Activated T-cell treated with anti-CD3 and anti-CD28 coated beads, Interleukin-2, amount 50 U/mL, for 4 hours (primary cell): ENCODE data around the gene LDLRAD2. TPM values are rescaled to one million over a fixed set of nuclear protein-coding genes. Genes with fewer than 3 reads are reported as not detected.
"Not testable (repeated sequence)": the region's sequence is repeated elsewhere in the genome, so short reads cannot be mapped to it uniquely, and the experiment has no call there.

Experiments used
- ATAC-seq, 2 donors: fragments of 200-7000 bp; cut with Tn5 transposase; one replicate each; pipeline ENCODE4 v1.10.0; 2021
- DNase-seq: peaks from one replicate; pipeline ENCODE4 v3.0.0-alpha.2; 2020
- H3K27me3 Mint-ChIP-seq: one replicate; pipeline ENCODE4 v1.8.0; 2021; ENCODE audit warnings: low read depth, mixed read lengths
- H3K36me3 Mint-ChIP-seq: one replicate; pipeline ENCODE4 v1.8.0; 2022; ENCODE audit warnings: mixed read lengths; ENCODE audit not compliant: insufficient read depth
- H3K4me1 Mint-ChIP-seq: one replicate; pipeline ENCODE4 v1.8.0; 2021; ENCODE audit warnings: low read depth, mixed read lengths
- H3K4me3 Mint-ChIP-seq: one replicate; pipeline ENCODE4 v1.8.0; 2021; ENCODE audit warnings: mild to moderate bottlenecking, moderate library complexity, mixed read lengths
- H3K9me3 Mint-ChIP-seq: one replicate; pipeline ENCODE4 v1.8.0; 2021; ENCODE audit warnings: mixed read lengths
- total RNA-seq, 3 donors: library from RNA; stranded (reverse); gene quantifications; one replicate each; pipeline ENCODE4 v1.2.1, GENCODE V29; 2021

The LDLRAD2 gene
- total RNA-seq, 3 donors from 2014 or later = 0.05 TPM; not detected in 2

- Mint-ChIP-seq H3K27me3 (no peaks in the 10 kb centered on the region), H3K4me1 (no peaks in the 10 kb centered on the region), H3K9me3 (no peaks in the 10 kb centered on the region), H3K4me3 (no peak overlapping the region), H3K36me3 (no peaks in the 10 kb centered on the region)
- ATAC-seq (no peak), DNase-seq (no peak)
Observed at GRCh38 chr1:21825393-21825792, 13.3 kb downstream of the LDLRAD2 start.

- H3K4me1 Mint-ChIP-seq, DNase-seq, ATAC-seq, H3K9me3 Mint-ChIP-seq, H3K27me3 Mint-ChIP-seq, H3K36me3 Mint-ChIP-seq, H3K4me3 Mint-ChIP-seq: not testable (repeated sequence)
Observed at GRCh38 chr1:21826694-21827093, 14.6 kb downstream of the LDLRAD2 start.

GRCh38 chr1:21827141-21827679 is 15.1 kb downstream of the LDLRAD2 start:
- no peak for ATAC-seq

GRCh38 chr1:21828075-21828474 is 16.0 kb downstream of the LDLRAD2 start:
- no peaks in the 10 kb centered on the region for H3K36me3 Mint-ChIP-seq
- no peaks in the 10 kb centered on the region for H3K27me3 Mint-ChIP-seq
- no peak for DNase-seq
- no peak for ATAC-seq
- no peaks in the 10 kb centered on the region for H3K4me1 Mint-ChIP-seq
- no peaks in the 10 kb centered on the region for H3K9me3 Mint-ChIP-seq
- no peak overlapping the region for H3K4me3 Mint-ChIP-seq

More at GRCh38 chr1:21827141-21827679, 15.1 kb downstream of the LDLRAD2 start:
- Mint-ChIP-seq H3K9me3 (no peaks in the 10 kb centered on the region), H3K4me3 (no peak overlapping the region), H3K27me3 (no peaks in the 10 kb centered on the region), H3K36me3 (no peaks in the 10 kb centered on the region), H3K4me1 (no peaks in the 10 kb centered on the region)
- DNase-seq = no peak

GRCh38 chr1:21828506-21829210 is 16.6 kb downstream of the LDLRAD2 start:
- H3K4me1 Mint-ChIP-seq = no peaks in the 10 kb centered on the region
- H3K9me3 Mint-ChIP-seq = peaks cover 2% of the 10 kb centered on the region
- no peak overlapping the region for H3K4me3 Mint-ChIP-seq
- H3K36me3 Mint-ChIP-seq = no peaks in the 10 kb centered on the region
- DNase-seq (no peak), ATAC-seq (no peak)
- H3K27me3 Mint-ChIP-seq = no peaks in the 10 kb centered on the region

DNA sequence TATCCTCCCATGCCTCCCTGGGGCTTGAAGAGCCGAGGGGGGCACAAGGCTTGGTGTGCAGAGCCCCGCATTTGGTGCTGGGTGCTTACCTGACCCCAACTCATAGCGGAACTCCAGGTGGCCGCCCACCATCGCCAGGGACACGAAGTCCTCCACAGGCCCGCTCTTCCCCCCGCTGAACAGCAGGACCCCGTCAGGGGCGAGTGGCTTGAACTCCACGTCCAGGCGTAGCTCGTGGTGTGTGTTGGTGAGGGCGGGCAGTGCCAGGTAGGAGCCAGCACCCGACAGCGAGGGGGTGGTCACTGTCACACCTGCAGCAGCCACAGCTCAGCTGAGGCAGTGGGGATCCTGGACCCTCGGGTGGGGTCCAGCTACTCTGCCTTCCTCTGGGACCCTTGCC is 17.2 kb downstream of the LDLRAD2 start:
- ATAC-seq = no peak
- peaks cover 4% of the 10 kb centered on the region for H3K36me3 Mint-ChIP-seq
- H3K9me3 Mint-ChIP-seq = peaks cover 7% of the 10 kb centered on the region
- H3K4me3 Mint-ChIP-seq = no peak overlapping the region
- DNase-seq = no peak
- H3K4me1 Mint-ChIP-seq = no peaks in the 10 kb centered on the region
- no peaks in the 10 kb centered on the region for H3K27me3 Mint-ChIP-seq

GRCh38 chr1:21830792-21831453 is 18.9 kb downstream of the LDLRAD2 start:
- no peaks in the 10 kb centered on the region for H3K4me1 Mint-ChIP-seq
- DNase-seq (no peak), ATAC-seq (no peak)
- no peaks in the 10 kb centered on the region for H3K27me3 Mint-ChIP-seq
- no peak overlapping the region for H3K4me3 Mint-ChIP-seq
- peaks cover 11% of the 10 kb centered on the region for H3K36me3 Mint-ChIP-seq
- peaks cover 14% of the 10 kb centered on the region for H3K9me3 Mint-ChIP-seq

- peaks cover 11% of the 10 kb centered on the region for H3K36me3 Mint-ChIP-seq
- H3K4me1 Mint-ChIP-seq = no peaks in the 10 kb centered on the region
- DNase-seq = no peak
- peaks cover 14% of the 10 kb centered on the region for H3K9me3 Mint-ChIP-seq
- H3K27me3 Mint-ChIP-seq = no peaks in the 10 kb centered on the region
- H3K4me3 Mint-ChIP-seq = no peak overlapping the region
- ATAC-seq = no peak
Observed at GRCh38 chr1:21831454-21831970, 19.4 kb downstream of the LDLRAD2 start.

- peaks cover 14% of the 10 kb centered on the region for H3K9me3 Mint-ChIP-seq
Observed at GRCh38 chr1:21833392-21833976, 21.4 kb downstream of the LDLRAD2 start.

GRCh38 chr1:21834094-21834493 is 22.0 kb downstream of the LDLRAD2 start:
- Mint-ChIP-seq H3K4me1 (no peaks in the 10 kb centered on the region), H3K27me3 (no peaks in the 10 kb centered on the region), H3K4me3 (no peak overlapping the region), H3K36me3 (peaks cover 11% of the 10 kb centered on the region), H3K9me3 (peaks cover 14% of the 10 kb centered on the region)
- no peak for ATAC-seq
- DNase-seq = no peak

More at GRCh38 chr1:21833392-21833976, 21.4 kb downstream of the LDLRAD2 start:
- H3K4me3 Mint-ChIP-seq = no peak overlapping the region
- DNase-seq (no peak), ATAC-seq (no peak)
- peaks cover 11% of the 10 kb centered on the region for H3K36me3 Mint-ChIP-seq
- no peaks in the 10 kb centered on the region for H3K27me3 Mint-ChIP-seq
- no peaks in the 10 kb centered on the region for H3K4me1 Mint-ChIP-seq

- DNase-seq (no peak), ATAC-seq (no peak)
- Mint-ChIP-seq H3K9me3 (peaks cover 14% of the 10 kb centered on the region), H3K4me1 (no peaks in the 10 kb centered on the region), H3K4me3 (no peak overlapping the region), H3K27me3 (no peaks in the 10 kb centered on the region), H3K36me3 (peaks cover 11% of the 10 kb centered on the region)
Observed at GRCh38 chr1:21834666-21835065, 22.6 kb downstream of the LDLRAD2 start.

DNA sequence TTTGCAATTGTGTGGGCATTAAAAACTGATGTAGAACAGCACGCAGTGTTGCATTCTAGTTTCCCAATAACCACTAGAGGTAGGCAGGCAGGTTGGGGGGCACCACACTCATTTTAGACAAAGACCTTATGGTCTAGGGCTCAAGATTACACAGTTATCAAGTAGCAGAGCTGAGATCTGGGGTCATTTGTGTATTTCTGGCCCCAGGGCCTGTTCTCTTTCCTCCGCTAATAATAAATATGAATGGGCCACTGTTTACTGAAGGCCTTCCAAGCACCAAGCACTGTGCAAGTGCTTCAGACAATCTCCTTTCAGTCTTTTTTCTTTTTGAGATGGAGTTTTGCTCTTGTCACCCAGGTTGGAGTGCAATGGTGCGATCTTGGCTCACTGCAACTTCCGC is 23.9 kb downstream of the LDLRAD2 start:
- DNase-seq = no peak
- Mint-ChIP-seq H3K36me3 (peaks cover 11% of the 10 kb centered on the region), H3K4me1 (no peaks in the 10 kb centered on the region), H3K27me3 (no peaks in the 10 kb centered on the region), H3K9me3 (peaks cover 14% of the 10 kb centered on the region), H3K4me3 (no peak overlapping the region)
- no peak for ATAC-seq

- DNase-seq (no peak), ATAC-seq (no peak)
- H3K4me1 Mint-ChIP-seq = no peaks in the 10 kb centered on the region
- H3K9me3 Mint-ChIP-seq = peaks cover 14% of the 10 kb centered on the region
- no peaks in the 10 kb centered on the region for H3K27me3 Mint-ChIP-seq
- H3K36me3 Mint-ChIP-seq = peaks cover 11% of the 10 kb centered on the region
- H3K4me3 Mint-ChIP-seq = no peak overlapping the region
Observed at GRCh38 chr1:21836729-21837128, 24.7 kb downstream of the LDLRAD2 start.

DNA sequence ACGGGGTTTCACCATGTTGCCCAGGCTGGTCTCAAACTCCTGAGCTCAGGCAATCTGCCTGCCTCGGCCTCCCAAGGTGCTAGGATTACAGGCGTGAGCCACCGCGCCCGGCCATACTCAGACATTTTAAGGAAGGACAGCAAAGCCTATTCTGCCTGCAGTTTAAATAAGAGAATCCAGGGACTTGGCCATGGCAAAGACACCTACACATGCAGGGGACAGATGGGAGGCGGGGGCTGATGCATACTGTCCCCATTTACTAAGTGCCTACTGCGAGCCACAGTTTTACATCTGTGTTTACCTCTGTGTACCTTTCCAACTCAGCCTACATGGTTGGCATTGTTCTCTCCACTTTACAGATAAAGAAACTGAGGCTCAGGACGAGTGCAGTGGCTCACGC is 25.4 kb downstream of the LDLRAD2 start:
- ATAC-seq (no peak), DNase-seq (no peak)
- H3K4me3 Mint-ChIP-seq = no peak overlapping the region
- H3K9me3 Mint-ChIP-seq = peaks cover 14% of the 10 kb centered on the region
- H3K36me3 Mint-ChIP-seq = peaks cover 11% of the 10 kb centered on the region
- H3K4me1 Mint-ChIP-seq = no peaks in the 10 kb centered on the region
- H3K27me3 Mint-ChIP-seq = no peaks in the 10 kb centered on the region
